Breast epithelium (tissue), 3 donors: Measurements from ENCODE around the gene USP12.

Experiments
- CTCF ChIP-seq, 3 donors: fragments of 450-650 bp; IDR thresholded peaks; one replicate each; pipeline ENCODE4 v1.5.1; 2016 to 2017; ENCODE audit warnings: antibody characterized with exemption in 3 of 3, mild to moderate bottlenecking in 3 of 3, moderate library complexity in 3 of 3
- POLR2A ChIP-seq: fragments of 450-650 bp; IDR thresholded peaks from one replicate; pipeline ENCODE4 v1.6.1; 2016; ENCODE audit warnings: antibody characterized with exemption, mild to moderate bottlenecking, moderate library complexity
- POLR2AphosphoS5 ChIP-seq, 3 donors: sonication (generic); formaldehyde crosslinking; IDR thresholded peaks; one replicate each; pipeline ENCODE4 v1.6.1; 2017; ENCODE audit warnings: antibody characterized with exemption in 3 of 3

- TF ChIP-seq CTCF (IDR thresholded peaks at IDR 0.05) (no peak), POLR2AphosphoS5 (IDR thresholded peaks at IDR 0.05) (no peak), POLR2A (no peak)
Observed at GRCh38 chr13:27120011-27120410, 51.6 kb downstream of the USP12 start.
